ENCODE measurements around the gene EFHC2.

DNA sequence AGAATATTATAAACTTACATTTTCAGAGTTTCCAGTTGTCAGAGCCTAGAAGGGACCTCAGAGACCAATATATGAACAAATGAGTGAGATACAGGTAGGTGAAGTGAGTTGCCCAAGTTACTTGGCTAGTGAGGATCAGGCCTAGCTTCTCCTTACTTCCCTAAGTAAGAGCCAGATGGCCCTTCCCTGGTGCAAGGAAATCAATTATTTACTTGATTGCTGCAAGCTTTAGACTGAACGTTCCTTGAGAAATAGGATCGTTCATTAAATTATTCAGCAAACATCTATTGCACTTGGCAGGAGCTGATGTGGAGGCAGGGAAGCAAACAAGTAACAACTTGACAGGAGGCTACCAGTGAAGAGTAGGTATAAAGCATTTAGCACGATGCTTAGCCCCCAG, 117.8 kb downstream of the EFHC2 start:
- TF ChIP-seq, protein P1, sequence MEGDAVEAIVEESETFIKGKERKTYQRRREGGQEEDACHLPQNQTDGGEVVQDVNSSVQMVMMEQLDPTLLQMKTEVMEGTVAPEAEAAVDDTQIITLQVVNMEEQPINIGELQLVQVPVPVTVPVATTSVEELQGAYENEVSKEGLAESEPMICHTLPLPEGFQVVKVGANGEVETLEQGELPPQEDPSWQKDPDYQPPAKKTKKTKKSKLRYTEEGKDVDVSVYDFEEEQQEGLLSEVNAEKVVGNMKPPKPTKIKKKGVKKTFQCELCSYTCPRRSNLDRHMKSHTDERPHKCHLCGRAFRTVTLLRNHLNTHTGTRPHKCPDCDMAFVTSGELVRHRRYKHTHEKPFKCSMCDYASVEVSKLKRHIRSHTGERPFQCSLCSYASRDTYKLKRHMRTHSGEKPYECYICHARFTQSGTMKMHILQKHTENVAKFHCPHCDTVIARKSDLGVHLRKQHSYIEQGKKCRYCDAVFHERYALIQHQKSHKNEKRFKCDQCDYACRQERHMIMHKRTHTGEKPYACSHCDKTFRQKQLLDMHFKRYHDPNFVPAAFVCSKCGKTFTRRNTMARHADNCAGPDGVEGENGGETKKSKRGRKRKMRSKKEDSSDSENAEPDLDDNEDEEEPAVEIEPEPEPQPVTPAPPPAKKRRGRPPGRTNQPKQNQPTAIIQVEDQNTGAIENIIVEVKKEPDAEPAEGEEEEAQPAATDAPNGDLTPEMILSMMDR (IDR thresholded peaks at IDR 0.05) = no peak
- TF ChIP-seq POLR2AphosphoS5 (IDR thresholded peaks at IDR 0.05) = no peak

Measured in suprapubic skin (tissue), 3 donors.